ENCODE measurements around the gene SLC26A8. TPM values are rescaled to one million over a fixed set of nuclear protein-coding genes. Genes with fewer than 3 reads are reported as not detected.
A peak's percentile ranks its signal among the peaks of the same experiment; 100 is the strongest.

Gene SLC26A8
- total and polyA plus RNA-seq, 2 of the 13 experiments (the other 11 are each of a cell fraction or from before 2014, with no cell fraction given), result 0.46 TPM; not detected in 1

DNA sequence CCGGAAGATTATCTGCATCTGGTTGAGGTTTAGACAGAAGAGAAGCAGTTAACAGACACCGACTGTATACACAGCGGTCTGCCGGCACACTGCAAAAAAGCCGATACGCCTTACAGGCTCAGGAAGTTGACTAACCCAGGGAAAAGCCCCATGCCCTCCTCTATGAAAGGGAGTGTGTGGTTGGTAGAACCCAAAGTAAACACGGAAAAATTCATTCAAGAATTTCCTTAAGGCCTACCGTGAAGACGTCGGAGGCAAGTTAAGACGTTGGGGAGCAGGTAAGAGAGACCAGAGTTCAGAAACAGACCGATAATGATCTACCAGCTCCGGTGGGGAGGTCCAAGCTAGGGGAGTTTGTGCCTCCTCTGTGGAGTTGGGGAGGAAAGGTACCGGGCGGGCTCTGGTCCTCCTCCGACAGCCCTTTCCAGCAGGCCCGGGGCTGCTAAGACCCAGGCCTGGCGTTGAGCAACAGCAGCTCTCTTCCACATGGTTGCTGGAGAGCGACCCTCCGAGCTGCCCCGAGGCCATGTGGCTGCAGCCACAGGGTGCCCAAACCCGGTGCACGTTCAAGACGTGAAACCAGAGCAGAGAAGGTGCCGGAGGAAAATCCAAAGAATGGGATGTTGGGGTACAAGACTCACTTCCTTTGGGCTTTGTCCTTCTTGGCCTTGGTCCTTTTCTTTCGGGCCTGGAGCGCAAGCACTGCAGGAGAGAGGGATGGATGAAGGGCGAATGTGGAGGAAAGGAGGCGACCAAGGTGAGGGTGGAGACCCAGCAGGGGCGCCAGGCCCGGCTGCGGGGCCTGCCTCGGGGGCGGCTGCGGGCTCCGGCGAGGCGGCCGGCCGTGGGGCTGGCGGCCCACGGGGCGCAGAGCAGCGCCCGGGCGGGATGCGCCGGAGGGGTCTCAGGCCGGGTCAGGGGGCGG lies 104.4 kb downstream of the SLC26A8 start (continued):
- TF ChIP-seq, protein P1, sequence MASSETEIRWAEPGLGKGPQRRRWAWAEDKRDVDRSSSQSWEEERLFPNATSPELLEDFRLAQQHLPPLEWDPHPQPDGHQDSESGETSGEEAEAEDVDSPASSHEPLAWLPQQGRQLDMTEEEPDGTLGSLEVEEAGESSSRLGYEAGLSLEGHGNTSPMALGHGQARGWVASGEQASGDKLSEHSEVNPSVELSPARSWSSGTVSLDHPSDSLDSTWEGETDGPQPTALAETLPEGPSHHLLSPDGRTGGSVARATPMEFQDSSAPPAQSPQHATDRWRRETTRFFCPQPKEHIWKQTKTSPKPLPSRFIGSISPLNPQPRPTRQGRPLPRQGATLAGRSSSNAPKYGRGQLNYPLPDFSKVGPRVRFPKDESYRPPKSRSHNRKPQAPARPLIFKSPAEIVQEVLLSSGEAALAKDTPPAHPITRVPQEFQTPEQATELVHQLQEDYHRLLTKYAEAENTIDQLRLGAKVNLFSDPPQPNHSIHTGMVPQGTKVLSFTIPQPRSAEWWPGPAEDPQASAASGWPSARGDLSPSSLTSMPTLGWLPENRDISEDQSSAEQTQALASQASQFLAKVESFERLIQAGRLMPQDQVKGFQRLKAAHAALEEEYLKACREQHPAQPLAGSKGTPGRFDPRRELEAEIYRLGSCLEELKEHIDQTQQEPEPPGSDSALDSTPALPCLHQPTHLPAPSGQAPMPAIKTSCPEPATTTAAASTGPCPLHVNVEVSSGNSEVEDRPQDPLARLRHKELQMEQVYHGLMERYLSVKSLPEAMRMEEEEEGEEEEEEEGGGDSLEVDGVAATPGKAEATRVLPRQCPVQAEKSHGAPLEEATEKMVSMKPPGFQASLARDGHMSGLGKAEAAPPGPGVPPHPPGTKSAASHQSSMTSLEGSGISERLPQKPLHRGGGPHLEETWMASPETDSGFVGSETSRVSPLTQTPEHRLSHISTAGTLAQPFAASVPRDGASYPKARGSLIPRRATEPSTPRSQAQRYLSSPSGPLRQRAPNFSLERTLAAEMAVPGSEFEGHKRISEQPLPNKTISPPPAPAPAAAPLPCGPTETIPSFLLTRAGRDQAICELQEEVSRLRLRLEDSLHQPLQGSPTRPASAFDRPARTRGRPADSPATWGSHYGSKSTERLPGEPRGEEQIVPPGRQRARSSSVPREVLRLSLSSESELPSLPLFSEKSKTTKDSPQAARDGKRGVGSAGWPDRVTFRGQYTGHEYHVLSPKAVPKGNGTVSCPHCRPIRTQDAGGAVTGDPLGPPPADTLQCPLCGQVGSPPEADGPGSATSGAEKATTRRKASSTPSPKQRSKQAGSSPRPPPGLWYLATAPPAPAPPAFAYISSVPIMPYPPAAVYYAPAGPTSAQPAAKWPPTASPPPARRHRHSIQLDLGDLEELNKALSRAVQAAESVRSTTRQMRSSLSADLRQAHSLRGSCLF (CRISPR knock-in tag; IDR thresholded peaks at IDR 0.05; ENCODE audit: borderline replicate concordance), result no peak
- TF ChIP-seq ADNP (CRISPR knock-in tag; IDR thresholded peaks at IDR 0.05) (no peak), YEATS2 (CRISPR knock-in tag; IDR thresholded peaks at IDR 0.05; ENCODE audit: borderline replicate concordance) (peak; percentile 22; the same call in 1 of the 2 replicates), ARID2 (CRISPR knock-in tag; IDR thresholded peaks at IDR 0.05; ENCODE audit: borderline replicate concordance) (no peak), ZNF451 (CRISPR knock-in tag; IDR thresholded peaks at IDR 0.05) (peak; percentile 10; the same call in 1 of the 2 replicates), MTA1 (CRISPR knock-in tag; IDR thresholded peaks at IDR 0.05; ENCODE audit: borderline replicate concordance) (peak; percentile 70; the same call in 1 of the 2 replicates), SIN3A (IDR thresholded peaks at IDR 0.05; ENCODE audit: borderline replicate concordance, low read depth, low read length) (peak; percentile 73; the same call in 1 of the 2 replicates), CEBPB (IDR thresholded peaks at IDR 0.05; ENCODE audit: borderline replicate concordance, low read depth, low read length) (peak; percentile 75; the same call in 1 of the 2 replicates), AKAP8 (CRISPR knock-in tag; IDR thresholded peaks at IDR 0.05) (peak; percentile 77; the same call in 1 of the 2 replicates), ZFP41 (CRISPR knock-in tag; IDR thresholded peaks at IDR 0.05; ENCODE audit: borderline replicate concordance) (peak; percentile 83; the same call in 1 of the 2 replicates), KLF12 (CRISPR knock-in tag; IDR thresholded peaks at IDR 0.05; ENCODE audit: borderline replicate concordance) (peak; percentile 23; the same call in 1 of the 2 replicates), ZNF644 (CRISPR knock-in tag; IDR thresholded peaks at IDR 0.05; ENCODE audit: low read depth) (no peak), ZNF850 (CRISPR knock-in tag; conservative IDR thresholded peaks at IDR 0.05) (0 out of 2 replicates have a peak, but pooled peaks have one; percentile 74), NFYC (CRISPR knock-in tag; IDR thresholded peaks at IDR 0.05) (peak; percentile 10; the same call in 1 of the 2 replicates), SP1 (IDR thresholded peaks at IDR 0.05) (no peak), SP1 (CRISPR knock-in tag; IDR thresholded peaks at IDR 0.05) (peak; percentile 6; the same call in 1 of the 2 replicates)
- TF ChIP-seq, protein P2, sequence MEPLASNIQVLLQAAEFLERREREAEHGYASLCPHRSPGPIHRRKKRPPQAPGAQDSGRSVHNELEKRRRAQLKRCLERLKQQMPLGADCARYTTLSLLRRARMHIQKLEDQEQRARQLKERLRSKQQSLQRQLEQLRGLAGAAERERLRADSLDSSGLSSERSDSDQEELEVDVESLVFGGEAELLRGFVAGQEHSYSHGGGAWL (CRISPR knock-in tag; IDR thresholded peaks at IDR 0.05), result 0 out of 2 replicates have a peak, but pooled peaks have one; percentile 83
- TF ChIP-seq, protein P3, sequence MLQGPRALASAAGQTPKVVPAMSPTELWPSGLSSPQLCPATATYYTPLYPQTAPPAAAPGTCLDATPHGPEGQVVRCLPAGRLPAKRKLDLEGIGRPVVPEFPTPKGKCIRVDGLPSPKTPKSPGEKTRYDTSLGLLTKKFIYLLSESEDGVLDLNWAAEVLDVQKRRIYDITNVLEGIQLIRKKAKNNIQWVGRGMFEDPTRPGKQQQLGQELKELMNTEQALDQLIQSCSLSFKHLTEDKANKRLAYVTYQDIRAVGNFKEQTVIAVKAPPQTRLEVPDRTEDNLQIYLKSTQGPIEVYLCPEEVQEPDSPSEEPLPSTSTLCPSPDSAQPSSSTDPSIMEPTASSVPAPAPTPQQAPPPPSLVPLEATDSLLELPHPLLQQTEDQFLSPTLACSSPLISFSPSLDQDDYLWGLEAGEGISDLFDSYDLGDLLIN (CRISPR knock-in tag; IDR thresholded peaks at IDR 0.05; ENCODE audit: borderline replicate concordance), result 0 out of 2 replicates have a peak, but pooled peaks have one; percentile 60
